GM12878 (cell line): ENCODE results near the gene C1QL4. TPM values are rescaled to one million over a fixed set of nuclear protein-coding genes. Genes with fewer than 3 reads are reported as not detected.
"Not testable (repeated sequence)": the region's sequence is repeated elsewhere in the genome, so short reads cannot be mapped to it uniquely, and the experiment has no call there.

Experiments used
- ATAC-seq: fragments of 200-7000 bp; cut with Tn5 transposase; 3 replicates; pipeline ENCODE4 v1.9.1; 2020; ENCODE audit warnings: mild to moderate bottlenecking, moderate library complexity
- BruUV-seq: library from RNA; stranded (reverse); fragments of 400-500 nt; replicated peaks from 2 replicates; lab custom pipeline; 2021; lab: Mats Ljungman, UMichigan
- CTCF ChIA-PET: fragments of 300-600 bp; sonication (Branson Sonifier 250); formaldehyde crosslinking; extraction: SDS; loops from one replicate; lab custom pipeline; 2021; ENCODE audit warnings: inconsistent platforms; lab: Yijun Ruan, JAX
- POLR2A ChIA-PET: fragments of 350-600 bp; formaldehyde crosslinking; extraction: SDS; loops from one replicate; lab custom pipeline; 2021; ENCODE audit warnings: inconsistent platforms; lab: Charles Lee
- RAD21 ChIA-PET: fragments of 300-600 bp; sonication (Branson Sonifier 250); formaldehyde crosslinking; loops from one replicate; lab custom pipeline; 2023; ENCODE audit warnings: antibody characterized with exemption; ENCODE audit not compliant: unreplicated experiment; lab: Charles Lee
- SMC1A ChIA-PET: fragments of 300-600 bp; sonication (Branson Sonifier 250); formaldehyde crosslinking; loops from one replicate; lab custom pipeline; 2023; ENCODE audit not compliant: unreplicated experiment, uncharacterized antibody; lab: Charles Lee
- DNase-seq: peaks from one replicate; pipeline ENCODE4 v3.0.0-alpha.2; 2011; ENCODE audit warnings: low read depth, low spot score
- FAIRE-seq: peaks from 3 replicates; lab custom pipeline; 2011; peaks lifted over from hg19 to GRCh38; lab: Jason Lieb, UNC
- H2AFZ ChIP-seq: 2 replicates; pipeline ENCODE4 v1.6.0; 2011; ENCODE audit warnings: low read depth, low read length, control low read depth; ENCODE audit not compliant: control insufficient read depth
- H3K27ac ChIP-seq: 2 replicates; pipeline ENCODE4 v1.5.1; 2011; ENCODE audit warnings: control low read depth; ENCODE audit not compliant: control insufficient read depth, insufficient read depth
- H3K27me3 ChIP-seq, 2 experiments: replicated peaks in 1 of 2; 2 replicates each; pipeline versions ENCODE4 v1.6.0 to v1.6.1; 2011; ENCODE audit warnings: low read length in 1 of 2; ENCODE audit not compliant: control insufficient read depth in 2 of 2, insufficient read depth in 2 of 2
- H3K36me3 ChIP-seq, 2 experiments: 2 replicates each; pipeline ENCODE4 v1.5.1; 2011; ENCODE audit warnings: low read length in 1 of 2; ENCODE audit not compliant: control insufficient read depth in 2 of 2, insufficient read depth in 2 of 2
- H3K4me1 ChIP-seq: 2 replicates; pipeline ENCODE4 v1.6.1; 2011; ENCODE audit warnings: mild to moderate bottlenecking, low read length, moderate library complexity, mixed read lengths; ENCODE audit not compliant: control insufficient read depth, insufficient read depth
- H3K4me2 ChIP-seq: 2 replicates; pipeline ENCODE4 v1.6.0; 2011; ENCODE audit warnings: control low read depth; ENCODE audit not compliant: control insufficient read depth, insufficient read depth
- H3K4me3 ChIP-seq: fragments of 200-600 bp; sonication (generic); 2 replicates; pipeline ENCODE4 v1.5.1; 2016
- H3K79me2 ChIP-seq: 2 replicates; pipeline ENCODE4 v1.6.0; 2011; ENCODE audit warnings: low read length; ENCODE audit not compliant: control insufficient read depth, insufficient read depth
- H3K9ac ChIP-seq: 2 replicates; pipeline ENCODE4 v1.8.0; 2011; ENCODE audit warnings: low read length, control low read depth, mixed read lengths; ENCODE audit not compliant: control insufficient read depth, insufficient read depth
- H3K9me3 ChIP-seq: replicated peaks from 3 replicates; pipeline ENCODE4 v1.5.1; 2011; ENCODE audit warnings: mild to moderate bottlenecking, low read length; ENCODE audit not compliant: control insufficient read depth, insufficient read depth
- H4K20me1 ChIP-seq: 2 replicates; pipeline ENCODE4 v1.6.0; 2011; ENCODE audit not compliant: control insufficient read depth, insufficient read depth
- WGBS: methylation state at CpG from one replicate; pipeline ENCODE4 v1.1.6; 2016; ENCODE audit warnings: low lambda C conversion rate; ENCODE audit not compliant: insufficient replicate concordance, insufficient coverage; ENCODE audit errors: missing lambda C conversion rate; 5-methylcytosine and 5-hydroxymethylcytosine counted together
- in situ Hi-C: fragments of 300-500 bp; cut with MboI; formaldehyde crosslinking; loops from 9 replicates; pipeline ENCODE4 v1.14.3; 2018; ENCODE audit warnings: mixed read lengths
- intact Hi-C: fragments of 100-400 bp; cut with micrococcal nuclease; formaldehyde crosslinking; loops from one replicate; pipeline ENCODE4 v1.14.2; 2022; ENCODE audit not compliant: unreplicated experiment
- polyA plus RNA-seq, 11 experiments: library from polyadenylated mRNA; depleted of rRNA in 4 of 11; unstranded in 6 of 11; stranded (reverse) in 5 of 11; fragments of >200 nt; fragmentation: Nextera tagmentation in 4 of 11; fragmentation: Illumina TruSeq in 1 of 11; extraction: Ambion mirVana in 4 of 11; extraction: Trizol in 1 of 11; gene quantifications; 1 replicate in 1 of 11; 2 replicates in 10 of 11; pipeline versions ENCODE4 v1.2.1 to v1.2.3, GENCODE V29; 2011 to 2016; ENCODE audit warnings: inconsistent platforms in 2 of 11, missing spikeins in 2 of 11, low read depth in 1 of 11
- total RNA-seq, 4 experiments: library from RNA; depleted of rRNA in 3 of 4; stranded (reverse); fragments of >200 nt in 3 of 4; fragmentation: Illumina TruSeq in 1 of 4; extraction: Trizol in 1 of 4; gene quantifications; 2 replicates each; pipeline versions ENCODE4 v1.2.1 to v1.2.3, GENCODE V29; 2013 to 2021

C1QL4 gene
- total and polyA plus RNA-seq, 10 of the 15 experiments (the other 5 are each of a cell fraction or from before 2014, with no cell fraction given) = 0.05 TPM; not detected in 9

DNA sequence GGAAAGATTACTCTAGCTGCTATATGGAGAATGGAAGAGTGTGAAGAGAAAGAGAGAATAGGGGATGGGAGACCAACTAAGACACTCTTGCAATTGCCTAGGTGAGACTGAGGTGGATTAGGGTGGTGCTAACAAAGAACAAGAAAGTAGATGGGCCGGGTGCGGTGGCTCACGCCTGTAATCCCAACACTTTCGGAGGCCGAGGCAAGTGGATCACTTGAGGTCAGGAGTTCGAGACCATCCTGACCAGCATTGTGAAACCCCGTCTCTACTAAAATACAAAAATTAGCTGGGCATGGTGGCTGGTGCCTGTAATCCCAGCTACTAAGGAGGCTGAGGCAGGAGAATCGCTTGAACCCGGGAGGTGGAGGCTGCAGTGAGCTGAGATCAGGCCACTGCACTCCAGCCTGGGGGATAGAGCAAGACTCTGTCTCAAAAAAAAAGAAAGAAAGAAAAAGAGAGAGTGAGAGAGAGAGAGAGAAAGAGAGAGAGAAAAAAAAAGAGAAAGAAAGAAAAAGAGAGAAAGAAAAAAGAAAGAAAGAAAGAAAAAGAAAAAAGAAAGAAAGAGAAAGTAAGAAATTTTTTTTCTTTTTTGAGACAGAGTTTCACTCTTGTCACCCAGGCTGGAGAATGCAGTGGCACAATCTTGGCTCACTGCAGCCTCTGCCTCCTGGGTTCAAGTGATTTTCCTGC lies 16.4 kb downstream of the C1QL4 start:
- intact Hi-C loops, H3K4me3 ChIP-seq, ATAC-seq, H3K27me3 ChIP-seq, H3K9ac ChIP-seq, H4K20me1 ChIP-seq, FAIRE-seq, H3K27ac ChIP-seq, DNase-seq, in situ Hi-C loops, H3K4me1 ChIP-seq, H3K4me2 ChIP-seq, H3K36me3 ChIP-seq, SMC1A ChIA-PET, H3K9me3 ChIP-seq, H2AFZ ChIP-seq, BruUV-seq, RAD21 ChIA-PET: not testable (repeated sequence)
- 95% methylated on average over 9 of the region's 9 CpGs for WGBS
- ChIA-PET CTCF (interaction anchor here (0.7 to 1.0 kb wide), 2 partner anchors 46 to 224 kb away, joined by 3 read pairs; no protein-coding TSS in a partner anchor), POLR2A (interaction anchor here (0.6 kb wide), 1 partner anchor 8 kb away, joined by 6 read pairs; no protein-coding TSS in a partner anchor)
- peaks cover 10% of the 10 kb centered on the region for H3K79me2 ChIP-seq

GRCh38 chr12:49317118-49317517 lies 19.9 kb downstream of the C1QL4 start:
- ATAC-seq, BruUV-seq, H3K4me3 ChIP-seq, H2AFZ ChIP-seq, H4K20me1 ChIP-seq, H3K9ac ChIP-seq, intact Hi-C loops, FAIRE-seq, H3K36me3 ChIP-seq, H3K79me2 ChIP-seq, DNase-seq, H3K4me1 ChIP-seq, H3K27me3 ChIP-seq, H3K27ac ChIP-seq, SMC1A ChIA-PET, H3K9me3 ChIP-seq, in situ Hi-C loops, H3K4me2 ChIP-seq, RAD21 ChIA-PET: not testable (repeated sequence)
- WGBS = 90% methylated on average over 10 of the region's 10 CpGs
- ChIA-PET POLR2A (interaction anchor here (0.6 to 0.7 kb wide), 2 partner anchors 13 to 47 kb away, joined by 4 read pairs; no protein-coding TSS in a partner anchor), CTCF (interaction anchor here (0.9 kb wide), 1 partner anchor 28 kb away, joined by 3 read pairs; no protein-coding TSS in a partner anchor)
